Upper lobe of left lung (tissue), 4 donors: ENCODE data around the gene LRRC74B.

Experiments
- CTCF ChIP-seq, 6 experiments: fragments of 450-650 bp in 4 of 6; fragments of 200-600 bp in 2 of 6; sonication (generic) in 2 of 6; IDR thresholded peaks; one replicate each; pipeline ENCODE4 v1.5.1; 2016 to 2019; ENCODE audit warnings: antibody characterized with exemption in 6 of 6
- EP300 ChIP-seq, 4 donors: sonication (generic); formaldehyde crosslinking; IDR thresholded peaks; one replicate each; pipeline ENCODE4 v1.5.1; 2017; ENCODE audit warnings: antibody characterized with exemption in 4 of 4, control low read depth in 2 of 4
- POLR2A ChIP-seq, 4 donors: fragments of 450-650 bp; IDR thresholded peaks; one replicate each; pipeline ENCODE4 v1.5.1; 2016 to 2017; ENCODE audit warnings: antibody characterized with exemption in 4 of 4, mild to moderate bottlenecking in 2 of 4
- POLR2AphosphoS5 ChIP-seq, 2 donors: sonication (generic); formaldehyde crosslinking; IDR thresholded peaks; one replicate each; pipeline ENCODE4 v1.5.1; 2017; ENCODE audit warnings: antibody characterized with exemption in 2 of 2

DNA sequence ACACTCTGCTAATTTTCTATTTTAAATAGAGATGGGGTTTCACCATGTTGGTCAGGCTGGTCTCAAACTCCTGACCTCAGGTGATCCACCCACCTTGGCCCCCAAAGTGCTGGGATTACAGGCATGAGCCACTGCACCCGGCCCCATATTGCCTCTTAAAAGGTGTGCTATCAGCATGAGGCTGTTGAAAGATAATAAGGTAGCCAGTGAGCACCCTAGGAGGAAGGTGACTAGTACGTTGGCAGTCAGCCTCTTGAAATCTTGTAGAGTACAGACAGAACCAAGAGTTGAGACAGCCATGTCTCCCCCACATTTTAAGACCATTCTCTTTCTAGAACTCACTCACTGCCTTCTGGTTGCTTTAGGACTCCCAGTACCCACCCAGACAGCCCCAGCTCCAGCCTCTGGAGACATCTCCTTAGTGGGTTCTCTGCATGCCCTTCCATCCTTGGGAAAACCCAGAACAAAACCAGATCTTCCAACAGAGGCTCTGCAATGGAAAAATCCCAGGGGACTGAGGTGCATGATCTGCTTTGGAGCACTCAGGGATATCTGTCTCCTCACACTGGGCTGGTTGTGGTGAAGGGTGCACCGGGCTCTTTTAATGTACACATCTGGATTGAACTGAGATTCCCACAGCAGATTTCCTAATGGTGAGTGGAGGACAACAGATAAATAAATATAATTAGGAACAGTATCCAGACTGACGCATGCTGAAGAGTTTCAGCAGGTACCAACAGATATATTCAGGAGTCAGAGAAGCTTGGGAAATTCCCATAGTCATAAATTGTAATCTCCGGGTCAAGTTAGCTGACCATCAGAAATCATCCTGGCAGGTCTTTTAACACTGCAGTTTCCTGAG, 49.4 kb downstream of the LRRC74B start:
- no peak for TF ChIP-seq POLR2A (IDR thresholded peaks at IDR 0.05)
- no peak for TF ChIP-seq CTCF (IDR thresholded peaks at IDR 0.05)
- no peak for TF ChIP-seq POLR2AphosphoS5 (IDR thresholded peaks at IDR 0.05)
- no peak for TF ChIP-seq EP300 (IDR thresholded peaks at IDR 0.05)
